T-helper 9 cell (primary cell): ENCODE measurements around the gene GALNT10.
A peak's percentile ranks its signal among the peaks of the same experiment; 100 is the strongest.

Experiments used
- DNase-seq: peaks from one replicate; pipeline ENCODE4 v3.0.0-alpha.2; 2020

The GALNT10 gene

DNA sequence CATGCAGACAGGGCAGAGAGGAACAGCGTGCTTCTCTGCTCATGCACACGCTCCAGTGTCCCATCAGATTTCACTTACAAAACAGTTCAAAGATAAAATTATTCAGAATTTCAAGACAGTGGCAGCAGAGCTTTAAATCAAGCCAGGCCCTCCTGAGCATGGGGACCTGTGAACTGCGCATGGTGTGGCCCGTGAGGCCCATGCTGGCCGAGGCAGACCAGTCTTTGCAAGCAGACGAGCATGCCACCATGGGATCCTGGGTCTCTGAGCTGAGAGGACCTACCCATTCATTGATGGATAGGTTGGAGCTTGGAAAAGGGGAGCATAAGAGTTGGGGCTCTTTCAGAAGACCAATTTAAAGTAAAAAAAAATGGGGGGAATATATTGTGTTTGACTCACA, 220.3 kb downstream of the GALNT10 start:
- no peak for DNase-seq

DNA sequence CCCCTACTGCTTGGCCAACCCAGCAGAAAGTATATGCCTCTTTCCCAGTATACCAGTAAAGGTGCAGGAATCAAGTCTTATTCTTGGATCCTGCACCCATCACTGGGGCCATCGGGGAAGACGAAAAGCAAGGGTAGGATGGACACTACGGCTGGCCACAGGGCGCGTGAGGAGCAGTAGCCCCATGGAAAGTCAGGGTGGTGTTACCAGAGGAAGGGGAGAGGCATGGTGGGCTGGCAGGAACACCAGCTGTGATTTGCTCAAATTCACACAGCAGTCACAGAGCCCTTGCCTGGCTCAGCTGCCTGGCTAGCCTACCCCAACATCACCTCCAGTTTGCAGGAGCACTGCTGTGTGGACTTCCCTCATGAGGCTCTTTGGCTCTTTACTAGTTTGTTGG, 220.8 kb downstream of the GALNT10 start:
- no peak for DNase-seq

DNA sequence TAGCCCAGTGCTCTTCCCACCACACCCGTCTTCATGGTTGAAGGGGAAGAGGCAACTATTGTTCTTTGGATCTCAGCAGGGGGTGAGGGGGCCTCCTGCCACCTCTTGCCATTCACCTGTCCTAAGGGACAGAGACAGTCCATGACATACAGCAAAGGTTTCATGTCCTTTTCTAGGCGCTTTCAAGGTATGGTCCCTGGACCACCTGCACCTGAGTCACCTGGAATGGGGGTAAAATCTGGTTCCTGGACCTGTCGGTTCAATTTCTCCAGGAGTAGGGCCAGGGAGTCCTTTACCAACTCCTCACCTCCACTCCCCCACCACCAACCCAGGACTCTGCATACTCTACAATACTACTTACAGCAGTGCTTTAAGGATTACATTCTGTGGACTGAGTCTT, 221.8 kb downstream of the GALNT10 start:
- DNase-seq: no peak

DNA sequence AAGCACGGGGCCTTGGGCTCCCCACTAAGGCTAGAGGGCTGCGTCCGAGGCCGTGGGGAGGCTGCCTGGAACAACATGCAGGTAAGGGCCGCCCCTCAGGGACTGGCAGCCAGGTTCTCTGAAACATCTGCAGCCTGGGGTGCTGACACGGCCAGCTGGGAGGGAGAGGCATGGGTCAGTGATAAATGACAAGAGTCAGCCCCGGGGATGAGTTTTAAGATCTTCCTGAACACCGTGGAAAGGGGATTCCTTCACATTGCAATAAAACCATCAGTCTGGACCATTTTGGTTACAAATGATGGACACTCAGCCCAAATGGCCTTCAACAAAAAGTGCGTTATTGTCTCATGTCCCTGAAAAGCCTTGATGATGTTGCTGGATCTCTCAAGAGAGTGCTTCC, 222.4 kb downstream of the GALNT10 start:
- DNase-seq: no peak

DNA sequence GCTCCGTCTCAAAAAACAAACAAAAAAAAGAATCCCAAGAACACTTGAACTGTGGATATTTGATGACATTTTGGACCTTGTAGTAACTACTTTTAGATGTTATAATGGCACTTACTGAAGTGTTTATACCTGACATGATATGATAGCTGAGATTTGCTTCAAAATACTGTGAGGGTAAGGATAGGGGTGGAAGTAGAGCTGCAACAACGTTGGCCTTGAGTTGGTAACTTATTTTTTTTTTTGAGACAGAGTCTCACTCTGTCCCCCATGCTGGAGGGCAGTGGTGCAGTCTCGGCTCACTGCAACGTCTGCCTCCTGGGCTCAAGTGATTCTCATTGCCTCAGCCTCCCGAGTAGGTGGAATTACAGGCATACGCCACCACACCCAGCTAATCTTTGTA, 224.6 kb downstream of the GALNT10 start:
- no peak for DNase-seq

DNA sequence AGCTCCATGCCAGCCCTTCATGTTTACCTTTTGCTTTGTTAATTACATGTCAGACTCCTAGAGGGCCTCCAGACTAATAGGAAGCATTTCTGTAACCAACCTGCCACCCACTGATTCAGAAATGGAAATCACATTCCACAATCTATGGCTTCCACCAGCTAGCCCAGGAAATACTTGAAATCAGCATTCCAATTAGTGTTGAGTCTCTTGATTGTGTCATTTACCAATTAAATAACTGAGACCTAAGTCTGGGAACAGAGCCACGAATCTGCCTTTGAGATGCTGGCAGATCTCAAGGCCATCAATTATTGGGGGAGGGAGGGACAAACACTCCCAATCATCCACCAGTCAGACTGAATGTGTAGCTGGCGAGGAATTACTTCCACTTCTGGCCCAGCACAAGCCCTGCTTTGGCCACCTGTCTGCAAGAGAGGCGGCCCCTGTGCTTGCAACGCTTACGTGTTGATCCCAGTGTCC, 227.8 kb downstream of the GALNT10 start:
- no peak for DNase-seq

DNA sequence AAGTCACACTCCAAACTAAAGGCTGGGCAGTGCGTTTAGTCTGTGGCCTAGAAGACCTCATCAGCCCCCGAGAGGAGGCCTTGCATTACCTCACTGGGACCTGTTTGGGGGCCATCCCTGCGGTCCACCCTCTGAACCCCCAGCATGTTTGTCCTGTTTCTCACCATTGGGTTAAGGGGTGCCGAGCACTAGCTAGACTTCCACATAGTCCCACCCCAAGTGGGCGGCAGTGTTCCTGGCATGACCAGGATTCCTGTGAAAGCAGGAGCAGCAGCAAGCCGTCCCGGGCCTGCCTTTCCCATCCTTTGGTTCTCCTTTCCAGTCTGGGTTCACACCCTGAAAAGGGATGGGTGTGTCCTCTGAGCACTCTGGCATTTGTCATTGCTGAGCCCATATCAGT, 228.7 kb downstream of the GALNT10 start:
- DNase-seq: no peak

DNA sequence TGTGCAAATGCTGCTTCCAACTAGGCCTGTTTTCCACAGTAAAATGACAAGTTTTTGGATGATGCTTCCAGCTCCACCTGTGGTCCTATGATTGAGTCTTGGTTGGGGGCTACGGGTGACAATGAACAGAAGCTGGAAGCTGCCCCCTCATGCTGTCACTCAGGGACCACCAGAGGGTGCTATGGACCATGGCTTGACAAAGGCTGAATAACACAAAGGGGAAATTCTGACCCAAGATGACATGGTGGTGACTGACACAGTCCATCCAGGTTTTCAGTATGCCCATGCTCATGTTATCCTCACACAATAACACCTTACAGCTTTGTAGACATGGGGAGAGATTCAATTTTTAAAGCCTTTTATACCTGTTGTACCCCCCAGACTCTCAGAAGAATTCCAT, 231.3 kb downstream of the GALNT10 start:
- DNase-seq: no peak

DNA sequence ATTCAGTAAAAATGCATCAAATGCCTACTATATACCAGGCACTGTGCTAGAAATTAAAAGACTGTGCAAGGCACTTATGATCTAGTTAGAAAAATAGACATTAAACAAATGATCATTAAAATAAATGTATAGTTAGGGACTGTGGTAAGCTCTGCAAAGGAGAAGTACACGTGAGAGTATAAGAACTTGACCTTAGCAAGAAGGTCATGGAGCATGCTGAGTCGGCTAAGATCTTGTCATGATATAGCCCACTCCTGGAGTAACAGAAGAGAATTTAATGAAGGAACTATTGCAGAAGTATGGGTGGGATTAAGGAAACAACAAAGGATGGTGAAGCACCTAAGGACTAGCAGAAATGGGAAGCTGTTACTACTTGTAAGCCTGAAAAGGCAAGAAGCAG, 231.8 kb downstream of the GALNT10 start:
- DNase-seq: no peak

DNA sequence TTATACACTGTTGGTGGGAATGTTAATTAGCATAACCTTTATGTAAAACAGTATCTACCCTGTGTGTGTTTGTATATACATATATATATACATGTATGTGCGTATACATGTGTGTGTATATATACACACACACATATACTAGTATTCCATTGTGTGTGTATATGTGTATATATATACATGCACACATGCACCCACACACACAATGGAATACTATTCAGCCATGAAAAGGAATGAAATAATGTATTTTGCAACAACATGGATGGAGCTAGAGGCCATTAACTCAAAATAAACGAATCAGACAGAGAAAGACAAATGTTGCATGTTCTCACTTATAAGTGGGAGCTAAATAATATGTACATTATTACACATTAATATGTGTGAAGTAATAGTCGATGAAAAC, 237.7 kb downstream of the GALNT10 start:
- DNase-seq: no peak

DNA sequence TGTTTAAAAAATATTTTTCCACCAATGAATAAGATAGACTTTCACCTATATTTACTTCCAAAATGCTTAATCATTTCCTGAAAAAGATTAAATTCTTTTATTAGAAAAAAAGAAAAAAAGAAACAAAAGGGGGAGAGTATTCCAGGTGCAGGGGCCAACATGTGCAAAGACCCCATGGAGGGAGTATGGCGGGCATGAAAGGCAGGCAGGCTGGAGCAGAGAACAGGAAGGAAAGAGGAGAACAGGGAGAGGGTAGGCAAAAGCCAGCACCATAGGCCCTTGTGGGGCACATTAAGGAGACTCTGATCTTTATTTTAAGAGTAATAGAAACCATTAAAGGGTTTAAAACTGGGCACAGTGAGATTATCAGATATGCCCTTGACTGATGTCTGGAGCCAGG, 238.8 kb downstream of the GALNT10 start:
- no peak for DNase-seq

DNA sequence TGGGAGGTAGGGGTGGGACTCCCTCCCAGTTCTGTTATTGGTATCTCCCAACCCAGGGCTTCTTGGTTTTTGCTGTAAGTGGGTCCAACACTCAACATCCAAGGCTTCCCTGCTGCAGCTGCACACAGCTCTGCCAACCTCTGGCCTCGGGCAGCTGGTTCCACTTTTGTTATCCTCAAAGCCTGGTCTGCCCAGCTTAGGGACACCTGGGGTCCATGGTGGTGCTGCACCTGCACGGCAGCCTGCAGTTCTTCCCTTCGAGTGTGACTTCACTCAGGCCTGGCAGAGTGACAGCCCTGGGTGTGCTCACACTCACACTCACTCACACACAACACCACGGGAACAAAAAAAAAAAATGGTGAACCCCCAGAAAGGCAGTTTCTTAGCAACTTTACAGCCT, 239.9 kb downstream of the GALNT10 start:
- DNase-seq: no peak

DNA sequence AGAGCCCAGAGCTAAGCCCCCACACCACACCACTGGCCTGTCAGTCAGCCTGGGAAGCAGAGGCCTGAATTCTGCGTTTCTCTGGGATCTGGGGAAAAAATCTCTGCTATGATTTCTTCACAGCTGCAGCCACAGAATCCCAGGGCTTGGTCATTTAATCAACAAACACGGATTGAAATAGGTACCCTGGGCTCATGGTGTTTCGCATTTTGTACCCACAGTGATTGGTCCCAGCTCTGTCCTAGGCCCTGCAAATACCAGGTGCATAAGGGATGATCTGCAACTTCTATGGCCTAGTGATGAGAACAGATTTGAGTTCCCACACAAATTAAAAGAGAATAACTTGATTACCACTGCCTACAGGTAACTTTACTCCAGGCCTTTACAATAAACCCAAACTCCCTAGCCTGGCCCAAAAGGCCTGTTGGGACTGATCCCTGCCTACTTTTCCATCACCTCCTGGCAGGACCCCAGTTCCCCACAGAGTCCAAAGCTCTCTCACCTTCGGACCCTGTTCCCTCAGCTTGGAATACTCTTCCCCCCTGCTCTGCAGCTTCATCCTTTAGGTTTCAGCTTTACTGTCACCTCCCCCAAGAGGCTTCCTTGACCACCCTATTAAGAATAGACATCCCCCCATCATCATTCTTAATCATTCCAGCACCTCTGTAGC, 240.6 kb downstream of the GALNT10 start:
- no peak for DNase-seq

DNA sequence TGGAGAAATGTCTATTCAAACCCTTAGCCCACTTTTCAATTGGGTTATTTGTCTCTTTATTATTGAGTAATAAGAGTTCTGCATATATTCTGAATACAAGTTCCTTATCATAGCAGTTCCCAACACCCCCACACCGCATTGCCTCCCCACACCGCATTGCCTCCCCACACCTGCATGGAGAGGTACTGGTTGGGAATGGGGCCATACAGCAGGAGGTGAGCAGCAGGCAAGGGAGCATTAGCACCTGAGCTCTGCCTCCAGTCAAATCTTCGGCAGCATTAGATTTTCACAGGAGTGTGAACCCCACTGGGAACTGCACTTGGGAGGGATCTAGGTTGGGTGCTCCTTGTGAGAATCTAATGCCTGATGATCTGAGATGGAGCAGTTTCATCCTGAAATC, 244.7 kb downstream of the GALNT10 start:
- DNase-seq: no peak

DNA sequence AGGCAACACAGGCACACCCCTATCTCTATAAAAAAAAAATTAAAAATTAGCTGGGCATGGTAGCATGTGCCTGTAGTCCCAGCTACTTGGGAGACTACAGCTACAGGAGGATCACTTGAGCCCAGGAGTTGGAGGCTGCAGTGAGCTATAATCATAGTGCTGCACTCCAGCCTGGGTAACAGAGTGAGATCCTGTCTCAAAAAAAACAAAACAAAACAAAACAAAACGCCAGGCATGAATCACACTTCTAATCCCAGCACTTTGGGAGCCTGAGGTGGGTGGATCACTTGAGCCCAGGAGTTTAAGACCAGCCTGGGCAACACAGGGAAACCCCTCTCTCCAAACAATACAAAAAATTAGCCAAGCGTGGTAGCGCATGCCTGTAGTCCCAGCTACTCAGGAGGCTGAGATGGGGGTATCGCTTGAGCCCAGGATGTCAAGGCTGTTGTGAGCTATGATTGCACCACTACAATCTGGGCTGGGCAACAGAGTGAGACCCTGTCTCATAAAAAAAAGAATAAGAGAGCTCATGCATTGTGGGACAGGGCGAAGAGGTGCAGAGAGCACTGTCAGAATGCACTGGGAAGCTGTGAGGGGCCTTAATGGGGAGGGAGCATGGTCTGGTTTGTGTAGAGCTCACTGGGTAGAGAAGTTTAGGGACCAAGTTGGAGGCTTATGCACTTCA, 246.9 kb downstream of the GALNT10 start:
- DNase-seq: no peak

DNA sequence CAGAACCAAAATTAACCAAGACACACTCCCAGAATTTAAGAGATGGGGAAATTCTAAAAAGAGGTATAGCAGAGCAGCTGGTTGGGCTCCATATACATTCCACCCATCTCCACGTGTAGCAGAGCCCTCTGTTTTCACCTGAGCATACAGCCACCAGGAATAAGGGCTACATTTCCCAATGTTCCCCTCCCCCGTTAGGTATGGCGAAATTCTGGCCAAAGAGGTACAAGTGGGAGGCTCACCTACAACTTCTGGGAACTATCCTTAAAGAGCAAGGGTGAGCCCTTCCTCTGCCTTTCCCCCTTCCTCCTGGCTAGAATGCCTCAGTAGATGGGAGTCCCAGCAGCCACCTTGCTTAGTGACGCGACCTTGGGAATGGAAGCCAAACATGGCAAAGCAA, 250.0 kb downstream of the GALNT10 start:
- DNase-seq: no peak

DNA sequence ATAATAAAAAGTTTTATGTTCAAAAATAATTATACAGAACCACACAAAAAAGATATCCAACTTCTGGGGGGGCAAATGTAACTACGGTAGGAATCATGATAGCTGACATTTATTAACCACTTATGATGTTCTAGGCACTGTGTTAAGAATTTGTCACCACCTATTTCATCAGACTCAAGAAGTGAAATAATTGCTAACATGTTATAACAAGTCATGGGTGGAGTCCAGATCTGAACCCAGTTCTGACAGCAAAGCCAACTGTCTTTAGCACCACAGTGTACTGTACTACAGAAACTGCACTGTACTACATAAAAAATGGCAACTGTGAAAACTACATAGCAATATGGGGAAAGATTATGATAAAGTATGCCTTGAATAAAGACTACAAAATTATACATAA, 252.3 kb downstream of the GALNT10 start:
- DNase-seq: no peak

DNA sequence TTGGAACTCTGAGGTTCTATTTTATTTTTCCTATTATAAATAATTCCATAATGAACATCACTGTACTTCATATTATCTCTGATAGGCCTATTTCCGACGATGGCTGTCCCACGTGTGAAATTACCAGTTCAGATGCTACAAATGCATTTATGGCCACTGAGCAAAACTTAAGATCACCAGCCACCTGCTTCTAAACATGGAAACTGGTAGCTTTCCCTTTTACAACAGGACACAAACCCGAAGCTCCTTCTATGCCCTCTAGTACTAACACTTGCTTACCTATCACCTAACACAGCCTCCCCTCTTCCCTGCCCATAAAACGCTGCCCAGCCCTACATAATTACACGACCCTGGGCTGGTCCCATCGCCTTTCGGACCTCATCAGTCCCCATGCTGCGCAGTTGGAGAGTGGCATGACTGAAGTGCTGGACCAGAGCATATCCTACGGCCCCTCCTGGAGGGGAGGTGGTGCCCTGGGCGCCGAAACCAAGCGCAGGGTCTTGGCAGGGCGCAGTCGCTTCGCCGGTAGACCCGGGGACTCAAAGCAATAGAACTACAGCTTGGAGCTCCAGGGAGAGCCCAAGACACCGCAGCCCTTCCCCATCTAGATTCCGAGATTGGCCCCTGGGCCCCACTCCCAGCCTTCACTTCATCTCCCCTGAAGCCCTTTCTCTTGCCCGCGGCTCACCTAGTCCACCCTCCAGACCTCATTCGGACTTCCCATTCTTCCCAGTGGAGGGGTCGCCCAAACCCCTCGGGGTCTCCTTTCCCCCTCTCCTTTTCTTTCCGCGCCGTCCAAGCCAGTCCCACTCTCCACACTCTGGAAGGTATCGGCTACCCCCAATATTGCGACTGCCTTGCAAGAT, 254.3 kb downstream of the GALNT10 start:
- peak; percentile 3 for DNase-seq

DNA sequence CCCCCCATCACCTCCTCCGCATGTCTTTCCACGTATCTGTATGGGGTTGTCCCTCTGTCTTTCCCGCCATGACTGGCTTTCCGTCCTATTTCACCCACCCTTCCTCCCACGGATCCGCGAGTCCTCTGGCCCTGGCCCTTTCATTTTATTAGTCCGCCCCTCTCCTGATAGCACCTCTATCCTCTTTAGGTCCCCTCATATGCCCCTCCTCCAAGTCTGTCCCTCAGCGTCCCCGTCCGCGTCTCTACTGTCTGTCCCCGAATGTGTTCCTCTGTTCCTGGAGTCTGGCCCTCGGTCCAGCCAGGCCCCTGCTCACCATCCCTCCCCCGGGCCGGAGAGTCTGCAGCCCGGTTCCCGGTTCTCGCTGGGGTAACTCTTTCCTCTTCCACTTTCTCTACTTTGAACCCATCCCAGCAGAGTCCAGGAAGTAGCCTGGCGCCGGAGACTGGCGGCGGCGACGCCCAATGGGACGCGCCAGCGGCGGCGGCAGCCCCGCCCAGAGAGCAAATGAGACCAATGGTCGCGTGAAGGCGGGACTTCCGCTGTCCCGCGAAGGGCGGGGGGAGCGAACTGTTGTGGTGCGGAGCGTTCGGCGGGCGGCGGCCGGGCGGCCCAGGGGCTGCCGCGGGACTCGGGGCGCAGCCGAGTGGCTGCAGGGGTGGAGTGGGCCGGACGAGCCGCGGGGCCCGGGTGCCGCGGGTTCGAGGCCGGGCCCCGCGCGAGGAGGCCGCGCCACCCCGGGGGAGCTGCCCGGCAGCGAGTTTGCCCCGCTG, 255.1 kb downstream of the GALNT10 start, which contains the start of gene SAP30L:
Gene SAP30L, plus strand, starts transcription at position 576 of the 773 bp plus-strand sequence. CDS start 608 bp downstream, outside the sequence.
- peak; percentile 90 for DNase-seq

DNA sequence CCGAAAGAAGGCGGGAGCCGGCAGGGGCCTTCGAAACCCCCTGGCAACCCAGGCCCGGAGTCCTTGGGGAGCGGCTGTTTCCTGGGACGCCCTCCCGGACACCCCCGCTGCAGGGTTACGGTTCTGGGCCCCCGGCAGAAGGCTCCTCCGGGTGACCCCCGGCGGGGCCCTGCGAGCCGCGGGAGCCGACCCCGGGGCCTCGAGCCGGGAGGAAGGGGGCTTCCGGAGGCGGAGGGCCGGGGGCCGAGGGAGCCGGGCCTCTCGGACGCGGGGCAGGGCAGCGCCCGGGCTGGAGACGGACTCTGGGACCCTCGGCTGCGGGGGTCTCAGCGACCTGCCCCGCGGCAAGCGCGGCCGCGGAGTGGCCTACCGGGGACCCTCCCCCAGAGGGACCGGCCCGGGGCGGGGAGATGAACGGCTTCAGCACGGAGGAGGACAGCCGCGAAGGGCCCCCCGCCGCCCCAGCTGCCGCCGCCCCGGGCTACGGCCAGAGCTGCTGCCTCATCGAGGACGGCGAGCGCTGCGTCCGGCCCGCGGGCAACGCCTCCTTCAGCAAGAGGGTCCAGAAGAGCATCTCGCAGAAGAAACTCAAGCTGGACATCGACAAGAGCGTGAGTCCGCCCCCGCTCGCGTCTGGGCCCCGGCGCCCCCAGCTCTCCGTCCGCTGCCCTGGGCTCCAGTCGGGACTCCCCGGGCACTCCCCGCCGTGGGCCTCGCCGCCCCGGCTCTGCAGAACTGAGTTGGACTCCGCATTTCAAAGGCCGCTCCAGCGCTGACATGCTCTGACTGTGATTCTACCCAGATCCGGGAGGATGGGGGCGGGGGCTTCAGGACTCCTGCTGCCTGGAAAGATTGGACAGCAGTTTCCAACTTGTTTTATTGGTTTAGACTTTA, 255.9 kb downstream of the GALNT10 start:
- peak; percentile 45 for DNase-seq

DNA sequence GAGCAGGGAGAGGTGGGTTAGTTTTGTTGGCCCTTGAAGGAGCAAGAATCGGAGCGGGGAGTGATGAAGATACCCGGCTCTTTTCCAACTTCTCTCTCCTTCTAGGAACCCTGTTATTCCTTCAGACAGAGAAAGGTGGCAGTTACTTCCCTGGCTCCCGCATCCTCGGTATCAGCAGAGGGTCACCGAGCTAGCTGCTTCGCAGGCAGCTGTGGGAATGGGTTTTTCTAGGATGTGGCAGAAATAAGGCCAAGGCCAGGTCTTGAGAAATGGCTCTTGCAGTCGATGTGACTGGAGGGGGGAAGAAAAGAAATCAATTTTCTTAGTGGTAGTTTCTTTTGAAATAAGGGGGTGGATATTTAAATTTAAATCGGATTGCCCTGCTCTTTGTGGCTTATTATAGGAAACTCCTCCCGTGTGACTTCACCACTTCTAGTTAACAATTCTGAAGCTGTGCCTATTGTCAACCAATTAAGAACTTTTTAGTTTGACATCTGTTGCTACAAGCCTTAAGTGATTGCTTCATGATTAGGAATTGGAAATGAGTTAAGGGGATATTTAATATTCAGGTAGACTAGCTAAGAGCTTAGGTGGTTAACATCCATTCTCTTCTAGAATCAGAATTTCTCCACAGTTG, 256.7 kb downstream of the GALNT10 start:
- DNase-seq: no peak
